Natural killer cell (primary cell): ENCODE measurements around the gene ERVH48-1. TPM values are rescaled to one million over a fixed set of nuclear protein-coding genes. Genes with fewer than 3 reads are reported as not detected.

Source experiments
- ATAC-seq, 3 donors: fragments of 150-1000 bp in 2 of 3; fragments of 200-7000 bp in 1 of 3; cut with Tn5 transposase; 1 replicate in 1 of 3; 2 replicates in 2 of 3; pipeline ENCODE4 v1.10.0; 2021; ENCODE audit warnings: mild to moderate bottlenecking in 2 of 3, moderate library complexity in 2 of 3
- DNase-seq, 2 donors: peaks; one replicate each; pipeline versions ENCODE4 v3.0.0 to v3.0.0-alpha.2; 2013 to 2021; ENCODE audit warnings: mixed read lengths in 1 of 2
- H3K27ac ChIP-seq: one replicate; pipeline ENCODE4 v1.5.1; 2013; ENCODE audit warnings: mild to moderate bottlenecking, low read length
- H3K27me3 ChIP-seq: one replicate; pipeline ENCODE4 v1.6.1; 2013; ENCODE audit warnings: low read length; ENCODE audit not compliant: control insufficient read depth, insufficient read depth
- H3K36me3 ChIP-seq: one replicate; pipeline ENCODE4 v1.6.1; 2013; ENCODE audit warnings: low read length; ENCODE audit not compliant: control insufficient read depth, insufficient read depth
- H3K4me1 ChIP-seq: one replicate; pipeline ENCODE4 v1.6.1; 2013; ENCODE audit warnings: low read length; ENCODE audit not compliant: control insufficient read depth, insufficient read depth
- H3K4me3 ChIP-seq: one replicate; pipeline ENCODE4 v1.5.1; 2013; ENCODE audit warnings: low read length
- H3K9me3 ChIP-seq: one replicate; pipeline ENCODE4 v1.6.1; 2013; ENCODE audit warnings: low read length; ENCODE audit not compliant: control insufficient read depth, insufficient read depth
- H3K27ac Mint-ChIP-seq, 2 donors: one replicate each; pipeline ENCODE4 v1.8.0; 2022; ENCODE audit warnings: mild to moderate bottlenecking in 2 of 2, mixed read lengths in 2 of 2, moderate library complexity in 1 of 2
- H3K27me3 Mint-ChIP-seq, 2 donors: one replicate each; pipeline ENCODE4 v1.8.0; 2022; ENCODE audit warnings: low read depth in 2 of 2, mixed read lengths in 2 of 2
- H3K36me3 Mint-ChIP-seq: one replicate; pipeline ENCODE4 v1.8.0; 2022; ENCODE audit warnings: mixed read lengths
- H3K4me1 Mint-ChIP-seq, 2 donors: one replicate each; pipeline ENCODE4 v1.8.0; 2022; ENCODE audit warnings: mixed read lengths in 2 of 2
- H3K4me3 Mint-ChIP-seq: one replicate; pipeline ENCODE4 v1.8.0; 2022; ENCODE audit warnings: mild to moderate bottlenecking, moderate library complexity, mixed read lengths
- H3K9me3 Mint-ChIP-seq, 2 donors: one replicate each; pipeline ENCODE4 v1.8.0; 2022; ENCODE audit warnings: mixed read lengths in 2 of 2
- CTCF ChIP-seq: fragments of 200-600 bp; IDR thresholded peaks from one replicate; pipeline ENCODE4 v1.8.0; 2022; ENCODE audit warnings: antibody characterized with exemption
- WGBS: methylation state at CpG from one replicate; pipeline ENCODE4 v1.1.7; 2013; ENCODE audit warnings: missing lambda C conversion rate; ENCODE audit not compliant: insufficient coverage; 5-methylcytosine and 5-hydroxymethylcytosine counted together
- intact Hi-C: fragments of 100-400 bp; cut with micrococcal nuclease; formaldehyde crosslinking; loops from one replicate; pipeline ENCODE4 v1.14.2; 2022
- total RNA-seq, 4 donors: library from RNA; stranded (reverse); fragments of 120-200 nt in 1 of 4; gene quantifications; one replicate each; pipeline versions ENCODE4 v1.2.3 to v1.2.4, GENCODE V29; 2013 to 2022

The ERVH48-1 gene
- total RNA-seq, 3 donors from 2014 or later (not counting 1 experiment from before 2014, with no cell fraction given) = not detected

- peaks cover 0 to 3% of the 10 kb centered on the region in 2 donors for H3K4me1 Mint-ChIP-seq
- intact Hi-C loops = no loop called here
- no peak overlapping the region for H3K4me3 ChIP-seq
- H3K9me3 Mint-ChIP-seq = no peaks in the 10 kb centered on the region
- H3K4me1 ChIP-seq = no peaks in the 10 kb centered on the region
- H3K4me3 Mint-ChIP-seq = no peak overlapping the region
- H3K36me3 Mint-ChIP-seq = no peaks in the 10 kb centered on the region
- WGBS = 94% methylated on average over 3 of the region's 3 CpGs
- no peaks in the 10 kb centered on the region for H3K27me3 Mint-ChIP-seq
- ATAC-seq = no peak
- no peak for DNase-seq
- H3K9me3 ChIP-seq = no peaks in the 10 kb centered on the region
- H3K36me3 ChIP-seq = no peaks in the 10 kb centered on the region
- no peak overlapping the region for H3K27ac ChIP-seq
- TF ChIP-seq CTCF = no peak
- no peaks in the 10 kb centered on the region for H3K27me3 ChIP-seq
- no peak overlapping the region for H3K27ac Mint-ChIP-seq
Observed at GRCh38 chr21:42965211-42965560, 39.8 kb upstream of the ERVH48-1 start.

GRCh38 chr21:42964546-42965210 lies 39.2 kb upstream of the ERVH48-1 start:
- H3K27ac Mint-ChIP-seq = no peak overlapping the region
- intact Hi-C loops = no loop called here
- no peaks in the 10 kb centered on the region for H3K27me3 Mint-ChIP-seq
- no peak overlapping the region for H3K27ac ChIP-seq
- H3K27me3 ChIP-seq = no peaks in the 10 kb centered on the region
- peaks cover under 1% of the 10 kb centered on the region for H3K4me1 ChIP-seq
- no peak for ATAC-seq
- H3K9me3 Mint-ChIP-seq = no peaks in the 10 kb centered on the region
- no peak overlapping the region for H3K4me3 ChIP-seq
- no peak for DNase-seq
- no peak overlapping the region for H3K4me3 Mint-ChIP-seq
- H3K36me3 ChIP-seq = no peaks in the 10 kb centered on the region
- WGBS = 92% methylated on average over 13 of the region's 13 CpGs
- peaks cover 4 to 7% of the 10 kb centered on the region in 2 donors for H3K4me1 Mint-ChIP-seq
- H3K36me3 Mint-ChIP-seq = no peaks in the 10 kb centered on the region
- no peaks in the 10 kb centered on the region for H3K9me3 ChIP-seq
- no peak for TF ChIP-seq CTCF

- Mint-ChIP-seq H3K4me1 (peaks cover 7 to 10% of the 10 kb centered on the region in 2 donors), H3K9me3 (no peaks in the 10 kb centered on the region), H3K27ac (no peak overlapping the region), H3K4me3 (no peak overlapping the region), H3K36me3 (no peaks in the 10 kb centered on the region), H3K27me3 (no peaks in the 10 kb centered on the region)
- WGBS = 91% methylated on average over 9 of the region's 9 CpGs
- H3K9me3 ChIP-seq = no peaks in the 10 kb centered on the region
- no peaks in the 10 kb centered on the region for H3K27me3 ChIP-seq
- ATAC-seq (no peak), DNase-seq (no peak)
- H3K4me1 ChIP-seq = peaks cover 6% of the 10 kb centered on the region
- H3K4me3 ChIP-seq = no peak overlapping the region
- intact Hi-C loops = no loop called here
- H3K36me3 ChIP-seq = no peaks in the 10 kb centered on the region
- no peak for TF ChIP-seq CTCF
- no peak overlapping the region for H3K27ac ChIP-seq
Observed at GRCh38 chr21:42964086-42964485, 38.7 kb upstream of the ERVH48-1 start.

- no peaks in the 10 kb centered on the region for H3K9me3 ChIP-seq
- WGBS = 93% methylated on average over 5 of the region's 6 CpGs
- no peak overlapping the region for H3K4me3 Mint-ChIP-seq
- H3K27me3 ChIP-seq = no peaks in the 10 kb centered on the region
- peaks cover 12 to 15% of the 10 kb centered on the region in 2 donors for H3K4me1 Mint-ChIP-seq
- H3K4me3 ChIP-seq = no peak overlapping the region
- ATAC-seq (no peak), DNase-seq (no peak)
- H3K27ac Mint-ChIP-seq = no peak overlapping the region
- no peaks in the 10 kb centered on the region for H3K36me3 Mint-ChIP-seq
- TF ChIP-seq CTCF = no peak
- no peaks in the 10 kb centered on the region for H3K27me3 Mint-ChIP-seq
- no peaks in the 10 kb centered on the region for H3K9me3 Mint-ChIP-seq
- peaks cover 12% of the 10 kb centered on the region for H3K4me1 ChIP-seq
- intact Hi-C loops = no loop called here
- H3K27ac ChIP-seq = no peak overlapping the region
- H3K36me3 ChIP-seq = no peaks in the 10 kb centered on the region
Observed at GRCh38 chr21:42962380-42963007, 37.1 kb upstream of the ERVH48-1 start.
